Ishikawa (cell line): Measurements from ENCODE around the gene ACTN4.

Source experiments
- NFIC ChIP-seq: IDR thresholded peaks from 2 replicates; pipeline ENCODE4 v1.6.1; 2012
- REST ChIP-seq: IDR thresholded peaks from 2 replicates; pipeline ENCODE4 v1.6.1; 2012; ENCODE audit warnings: low read depth, mild to moderate bottlenecking
- ZBTB7A ChIP-seq: IDR thresholded peaks from 2 replicates; pipeline ENCODE4 v1.6.1; 2012; ENCODE audit warnings: low read depth

- TF ChIP-seq ZBTB7A (peak; percentile 96), REST (no peak), NFIC (no peak)
These were observed 88.6 kb downstream of the ACTN4 start for GRCh38 chr19:38736036-38736412.
